Measurements from ENCODE around the gene PPP1R37. TPM values are rescaled to one million over a fixed set of nuclear protein-coding genes. Genes with fewer than 3 reads are reported as not detected.

PPP1R37 gene
- total RNA-seq, 1 donor: 53.6 TPM

DNA sequence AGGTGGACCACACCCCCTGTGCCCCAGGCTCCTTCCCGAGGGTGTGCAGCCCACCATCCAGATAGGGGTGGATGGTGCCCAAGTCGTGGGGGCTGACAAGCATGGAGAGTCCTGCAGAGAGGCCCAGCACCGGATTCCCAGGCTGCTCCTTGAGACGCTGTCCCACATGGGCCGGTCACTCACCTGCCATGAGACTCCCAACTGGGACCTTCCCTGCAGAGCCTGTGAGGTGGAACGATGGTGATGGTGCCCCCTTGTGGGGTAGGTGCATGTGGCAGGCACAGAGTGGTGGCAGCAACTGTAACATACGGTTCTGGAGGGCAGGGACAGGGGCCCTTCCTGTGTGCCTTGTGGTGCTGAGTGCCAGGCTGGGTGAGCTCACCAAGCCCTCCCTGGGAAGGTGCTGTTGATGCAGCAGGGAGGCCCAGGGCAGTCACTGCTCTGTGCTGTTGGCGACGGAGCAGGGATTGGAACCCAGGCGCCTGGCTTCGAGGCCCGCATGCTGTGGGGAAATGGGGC lies 33.1 kb downstream of the PPP1R37 start:
- Histone ChIP-seq H3K36me3 (ENCODE audit: insufficient read depth, low read length) (no peaks in the 10 kb centered on the region), H3K27ac (ENCODE audit: low read depth, low read length) (no peak overlapping the region), H4K20me1 (ENCODE audit: insufficient read depth, low read length) (peaks cover 80% of the 10 kb centered on the region), H3K27me3 (ENCODE audit: insufficient read depth, low read length) (no peaks in the 10 kb centered on the region), H3K4me3 (ENCODE audit: insufficient read depth, low read length) (no peak overlapping the region), H3K4me1 (ENCODE audit: insufficient read depth, low read length) (peaks cover 3% of the 10 kb centered on the region), H3K4me2 (ENCODE audit: insufficient read depth, low read length) (no peak overlapping the region), H3K79me2 (ENCODE audit: insufficient read depth, low read length) (peaks cover 92% of the 10 kb centered on the region), H3K9me3 (ENCODE audit: low read depth, low read length) (no peaks in the 10 kb centered on the region), H2AFZ (ENCODE audit: low read length) (no peak overlapping the region)
- TF ChIP-seq, protein P1, sequence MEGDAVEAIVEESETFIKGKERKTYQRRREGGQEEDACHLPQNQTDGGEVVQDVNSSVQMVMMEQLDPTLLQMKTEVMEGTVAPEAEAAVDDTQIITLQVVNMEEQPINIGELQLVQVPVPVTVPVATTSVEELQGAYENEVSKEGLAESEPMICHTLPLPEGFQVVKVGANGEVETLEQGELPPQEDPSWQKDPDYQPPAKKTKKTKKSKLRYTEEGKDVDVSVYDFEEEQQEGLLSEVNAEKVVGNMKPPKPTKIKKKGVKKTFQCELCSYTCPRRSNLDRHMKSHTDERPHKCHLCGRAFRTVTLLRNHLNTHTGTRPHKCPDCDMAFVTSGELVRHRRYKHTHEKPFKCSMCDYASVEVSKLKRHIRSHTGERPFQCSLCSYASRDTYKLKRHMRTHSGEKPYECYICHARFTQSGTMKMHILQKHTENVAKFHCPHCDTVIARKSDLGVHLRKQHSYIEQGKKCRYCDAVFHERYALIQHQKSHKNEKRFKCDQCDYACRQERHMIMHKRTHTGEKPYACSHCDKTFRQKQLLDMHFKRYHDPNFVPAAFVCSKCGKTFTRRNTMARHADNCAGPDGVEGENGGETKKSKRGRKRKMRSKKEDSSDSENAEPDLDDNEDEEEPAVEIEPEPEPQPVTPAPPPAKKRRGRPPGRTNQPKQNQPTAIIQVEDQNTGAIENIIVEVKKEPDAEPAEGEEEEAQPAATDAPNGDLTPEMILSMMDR (IDR thresholded peaks at IDR 0.05; ENCODE audit: extremely low read depth, low read depth, low read length): peak; percentile 78
- peak; percentile 95 for DNase-seq (ENCODE audit: insufficient read length, low spot score, missing footprints)

DNA sequence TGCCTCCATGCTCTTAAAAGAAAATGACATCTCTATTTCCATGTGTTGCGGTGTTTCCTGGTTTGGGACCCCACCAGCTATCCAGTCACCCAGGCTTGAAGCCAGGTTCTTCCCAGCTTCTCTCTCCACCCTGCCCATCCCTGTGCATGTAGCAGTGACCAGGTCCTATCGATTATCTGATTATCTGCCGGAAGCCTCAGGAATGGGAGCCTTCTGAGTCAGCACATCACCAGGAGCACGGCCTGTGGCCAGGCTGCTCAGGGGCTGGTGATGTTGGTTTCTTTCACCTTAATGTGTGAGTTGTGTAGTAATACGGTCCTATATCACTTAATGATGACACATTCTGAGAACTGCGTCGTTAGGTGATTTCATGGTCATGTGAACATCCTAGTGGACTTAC lies 33.7 kb downstream of the PPP1R37 start:
- Histone ChIP-seq H4K20me1 (ENCODE audit: insufficient read depth, low read length) (peaks cover 81% of the 10 kb centered on the region), H3K9me3 (ENCODE audit: low read depth, low read length) (no peaks in the 10 kb centered on the region), H2AFZ (ENCODE audit: low read length) (no peak overlapping the region), H3K27me3 (ENCODE audit: insufficient read depth, low read length) (no peaks in the 10 kb centered on the region), H3K4me1 (ENCODE audit: insufficient read depth, low read length) (peaks cover 3% of the 10 kb centered on the region), H3K36me3 (ENCODE audit: insufficient read depth, low read length) (no peaks in the 10 kb centered on the region), H3K79me2 (ENCODE audit: insufficient read depth, low read length) (peaks cover 91% of the 10 kb centered on the region), H3K27ac (ENCODE audit: low read depth, low read length) (no peak overlapping the region), H3K4me2 (ENCODE audit: insufficient read depth, low read length) (no peak overlapping the region), H3K4me3 (ENCODE audit: insufficient read depth, low read length) (no peak overlapping the region)
- TF ChIP-seq, protein P1 (IDR thresholded peaks at IDR 0.05; ENCODE audit: extremely low read depth, low read depth, low read length): no peak
- DNase-seq (ENCODE audit: insufficient read length, low spot score, missing footprints): no peak

DNA sequence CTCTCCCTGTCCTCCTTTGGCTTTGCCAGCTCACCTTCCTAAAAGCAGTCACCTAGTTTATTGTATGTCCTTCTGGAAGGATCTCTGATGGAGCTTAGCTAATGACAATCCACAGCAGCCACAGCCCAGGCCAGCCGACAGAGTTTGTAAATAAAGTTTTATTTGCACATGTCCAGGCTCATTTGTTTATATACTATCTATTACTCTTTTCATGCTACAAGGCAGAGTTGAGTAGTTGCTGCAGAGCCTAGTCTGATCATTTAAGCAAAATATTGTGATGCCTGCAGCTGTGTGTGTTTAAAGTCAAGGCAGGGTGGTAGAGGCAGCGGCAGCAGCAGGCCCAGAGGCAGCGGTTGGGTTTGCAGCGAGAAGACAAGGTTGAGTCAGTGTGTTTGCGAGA lies 35.2 kb downstream of the PPP1R37 start:
- peaks cover 3% of the 10 kb centered on the region for H3K4me1 ChIP-seq (ENCODE audit: insufficient read depth, low read length)
- H2AFZ ChIP-seq (ENCODE audit: low read length): no peak overlapping the region
- no peak overlapping the region for H3K4me3 ChIP-seq (ENCODE audit: insufficient read depth, low read length)
- no peaks in the 10 kb centered on the region for H3K27me3 ChIP-seq (ENCODE audit: insufficient read depth, low read length)
- no peaks in the 10 kb centered on the region for H3K36me3 ChIP-seq (ENCODE audit: insufficient read depth, low read length)
- no peak for DNase-seq (ENCODE audit: insufficient read length, low spot score, missing footprints)
- peaks cover 74% of the 10 kb centered on the region for H4K20me1 ChIP-seq (ENCODE audit: insufficient read depth, low read length)
- peaks cover 90% of the 10 kb centered on the region for H3K79me2 ChIP-seq (ENCODE audit: insufficient read depth, low read length)
- TF ChIP-seq, protein P1 (IDR thresholded peaks at IDR 0.05; ENCODE audit: extremely low read depth, low read depth, low read length): no peak
- H3K9me3 ChIP-seq (ENCODE audit: low read depth, low read length): no peaks in the 10 kb centered on the region
- H3K27ac ChIP-seq (ENCODE audit: low read depth, low read length): no peak overlapping the region
- no peak overlapping the region for H3K4me2 ChIP-seq (ENCODE audit: insufficient read depth, low read length)

DNA sequence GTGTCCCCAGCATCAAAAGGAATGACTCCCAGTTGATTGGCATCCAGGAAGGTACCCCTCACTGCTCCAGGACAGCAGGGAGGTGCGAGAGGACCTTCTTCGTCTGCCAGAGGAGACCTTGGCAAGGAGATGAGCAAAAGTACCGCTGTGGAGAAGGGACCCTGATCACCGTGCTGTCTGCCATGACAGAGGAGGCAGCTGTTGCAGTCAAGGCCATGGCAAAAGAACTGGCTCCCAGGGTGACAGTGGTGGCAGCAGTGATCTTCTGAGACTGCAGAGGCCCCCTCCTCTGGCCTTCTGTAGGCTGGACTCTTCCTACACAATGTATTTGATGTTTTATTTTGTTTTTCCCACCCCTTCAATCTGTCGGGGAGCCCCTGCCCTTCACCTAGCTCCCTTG lies 35.8 kb downstream of the PPP1R37 start:
- no peaks in the 10 kb centered on the region for H3K27me3 ChIP-seq (ENCODE audit: insufficient read depth, low read length)
- H3K4me1 ChIP-seq (ENCODE audit: insufficient read depth, low read length): peaks cover 3% of the 10 kb centered on the region
- no peak overlapping the region for H2AFZ ChIP-seq (ENCODE audit: low read length)
- TF ChIP-seq, protein P1 (IDR thresholded peaks at IDR 0.05; ENCODE audit: extremely low read depth, low read depth, low read length): no peak
- H3K4me3 ChIP-seq (ENCODE audit: insufficient read depth, low read length): no peak overlapping the region
- peaks cover 74% of the 10 kb centered on the region for H4K20me1 ChIP-seq (ENCODE audit: insufficient read depth, low read length)
- no peak for DNase-seq (ENCODE audit: insufficient read length, low spot score, missing footprints)
- H3K9me3 ChIP-seq (ENCODE audit: low read depth, low read length): no peaks in the 10 kb centered on the region
- H3K36me3 ChIP-seq (ENCODE audit: insufficient read depth, low read length): no peaks in the 10 kb centered on the region
- H3K79me2 ChIP-seq (ENCODE audit: insufficient read depth, low read length): peaks cover 90% of the 10 kb centered on the region
- H3K4me2 ChIP-seq (ENCODE audit: insufficient read depth, low read length): no peak overlapping the region
- no peak overlapping the region for H3K27ac ChIP-seq (ENCODE audit: low read depth, low read length)

Data from osteoblast (primary cell).